Measurements from ENCODE around the gene PCLO. TPM values are rescaled to one million over a fixed set of nuclear protein-coding genes. Genes with fewer than 3 reads are reported as not detected.

PCLO gene
- total RNA-seq, 1 experiment from 2014 or later: not detected

GRCh38 chr7:82742163-82742562 lies 420.5 kb downstream of the PCLO start:
- no peaks in the 10 kb centered on the region for H3K36me3 ChIP-seq (ENCODE audit: insufficient read depth, low read length)
- H3K9me3 ChIP-seq (ENCODE audit: low read length): peaks cover 25% of the 10 kb centered on the region
- H3K4me1 ChIP-seq (ENCODE audit: low read length): no peaks in the 10 kb centered on the region
- no peak overlapping the region for H2AFZ ChIP-seq (ENCODE audit: low read length)
- H3K27ac ChIP-seq (ENCODE audit: low read length): no peak overlapping the region
- no peak overlapping the region for H3K4me2 ChIP-seq (ENCODE audit: low read depth, low read length, poor library complexity, severe bottlenecking)
- H3K9me2 ChIP-seq (replicated peaks; ENCODE audit: insufficient read depth, low read length): no peaks in the 10 kb centered on the region
- H3K79me2 ChIP-seq (ENCODE audit: low read length): no peaks in the 10 kb centered on the region
- no peak overlapping the region for H3K9ac ChIP-seq (ENCODE audit: low read length)
- H4K20me1 ChIP-seq (ENCODE audit: insufficient read depth, low read depth, low read length): no peaks in the 10 kb centered on the region
- no peak for DNase-seq
- H3K4me3 ChIP-seq (ENCODE audit: low read length): no peak overlapping the region
- H3K27me3 ChIP-seq (ENCODE audit: low read length): no peaks in the 10 kb centered on the region

- no peaks in the 10 kb centered on the region for H3K36me3 ChIP-seq (ENCODE audit: insufficient read depth, low read length)
- H3K4me3 ChIP-seq (ENCODE audit: low read length): no peak overlapping the region
- no peaks in the 10 kb centered on the region for H3K79me2 ChIP-seq (ENCODE audit: low read length)
- no peak overlapping the region for H2AFZ ChIP-seq (ENCODE audit: low read length)
- H3K9ac ChIP-seq (ENCODE audit: low read length): no peak overlapping the region
- no peaks in the 10 kb centered on the region for H3K27me3 ChIP-seq (ENCODE audit: low read length)
- H3K4me2 ChIP-seq (ENCODE audit: low read depth, low read length, poor library complexity, severe bottlenecking): no peak overlapping the region
- no peaks in the 10 kb centered on the region for H4K20me1 ChIP-seq (ENCODE audit: insufficient read depth, low read depth, low read length)
- H3K27ac ChIP-seq (ENCODE audit: low read length): no peak overlapping the region
- H3K9me3 ChIP-seq (ENCODE audit: low read length): peaks cover 29% of the 10 kb centered on the region
- DNase-seq: no peak
- no peaks in the 10 kb centered on the region for H3K4me1 ChIP-seq (ENCODE audit: low read length)
- no peaks in the 10 kb centered on the region for H3K9me2 ChIP-seq (replicated peaks; ENCODE audit: insufficient read depth, low read length)
Measured at GRCh38 chr7:82741493-82741892, 421.2 kb downstream of the PCLO start.

GRCh38 chr7:82740246-82740848 lies 422.3 kb downstream of the PCLO start:
- Histone ChIP-seq H3K9ac (ENCODE audit: low read length) (no peak overlapping the region), H3K4me1 (ENCODE audit: low read length) (no peaks in the 10 kb centered on the region), H3K27ac (ENCODE audit: low read length) (no peak overlapping the region), H3K4me2 (ENCODE audit: low read depth, low read length, poor library complexity, severe bottlenecking) (no peak overlapping the region), H3K9me2 (replicated peaks; ENCODE audit: insufficient read depth, low read length) (no peaks in the 10 kb centered on the region), H3K4me3 (ENCODE audit: low read length) (no peak overlapping the region), H3K36me3 (ENCODE audit: insufficient read depth, low read length) (no peaks in the 10 kb centered on the region), H2AFZ (ENCODE audit: low read length) (no peak overlapping the region), H3K27me3 (ENCODE audit: low read length) (no peaks in the 10 kb centered on the region), H4K20me1 (ENCODE audit: insufficient read depth, low read depth, low read length) (no peaks in the 10 kb centered on the region), H3K79me2 (ENCODE audit: low read length) (no peaks in the 10 kb centered on the region), H3K9me3 (ENCODE audit: low read length) (peaks cover 31% of the 10 kb centered on the region)
- DNase-seq: peak; percentile 50

DNA sequence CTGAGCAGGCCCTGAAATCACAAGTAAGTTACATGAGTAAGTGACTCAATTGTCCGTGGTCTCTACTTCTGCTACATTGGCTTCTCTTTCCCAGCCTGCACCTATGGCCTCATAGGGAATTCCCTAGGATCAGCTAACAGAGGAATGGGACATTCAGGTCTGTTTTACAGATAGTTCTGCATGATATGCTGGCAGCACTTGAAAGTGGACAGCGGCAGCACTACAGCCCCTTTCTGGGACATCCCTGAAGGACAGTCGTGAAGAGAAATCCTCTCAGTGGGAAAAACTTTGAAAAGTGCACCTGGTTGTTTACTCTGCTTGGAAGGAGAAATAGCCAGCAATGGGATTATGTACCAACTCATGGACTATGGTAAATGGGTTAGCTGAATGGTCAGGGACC lies 426.1 kb downstream of the PCLO start:
- Histone ChIP-seq H3K4me3 (ENCODE audit: low read length) (no peak overlapping the region), H3K9ac (ENCODE audit: low read length) (no peak overlapping the region), H3K79me2 (ENCODE audit: low read length) (no peaks in the 10 kb centered on the region), H3K9me2 (replicated peaks; ENCODE audit: insufficient read depth, low read length) (no peaks in the 10 kb centered on the region), H3K27ac (ENCODE audit: low read length) (no peak overlapping the region), H4K20me1 (ENCODE audit: insufficient read depth, low read depth, low read length) (no peaks in the 10 kb centered on the region), H3K9me3 (ENCODE audit: low read length) (peaks cover 19% of the 10 kb centered on the region), H3K4me2 (ENCODE audit: low read depth, low read length, poor library complexity, severe bottlenecking) (no peak overlapping the region), H2AFZ (ENCODE audit: low read length) (no peak overlapping the region), H3K4me1 (ENCODE audit: low read length) (no peaks in the 10 kb centered on the region), H3K27me3 (ENCODE audit: low read length) (no peaks in the 10 kb centered on the region), H3K36me3 (ENCODE audit: insufficient read depth, low read length) (no peaks in the 10 kb centered on the region)
- no peak for DNase-seq

- Histone ChIP-seq H3K79me2 (ENCODE audit: low read length) (no peaks in the 10 kb centered on the region), H3K9ac (ENCODE audit: low read length) (no peak overlapping the region), H3K9me3 (ENCODE audit: low read length) (peaks cover 16% of the 10 kb centered on the region), H3K4me3 (ENCODE audit: low read length) (no peak overlapping the region), H3K4me1 (ENCODE audit: low read length) (no peaks in the 10 kb centered on the region), H3K27me3 (ENCODE audit: low read length) (no peaks in the 10 kb centered on the region), H3K27ac (ENCODE audit: low read length) (no peak overlapping the region), H3K4me2 (ENCODE audit: low read depth, low read length, poor library complexity, severe bottlenecking) (no peak overlapping the region), H2AFZ (ENCODE audit: low read length) (no peak overlapping the region), H3K9me2 (replicated peaks; ENCODE audit: insufficient read depth, low read length) (no peaks in the 10 kb centered on the region), H3K36me3 (ENCODE audit: insufficient read depth, low read length) (no peaks in the 10 kb centered on the region), H4K20me1 (ENCODE audit: insufficient read depth, low read depth, low read length) (no peaks in the 10 kb centered on the region)
- no peak for DNase-seq
Measured at GRCh38 chr7:82732677-82733076, 430.0 kb downstream of the PCLO start.

- Histone ChIP-seq H3K9ac (ENCODE audit: low read length) (no peak overlapping the region), H3K9me3 (ENCODE audit: low read length) (no peaks in the 10 kb centered on the region), H4K20me1 (ENCODE audit: insufficient read depth, low read depth, low read length) (no peaks in the 10 kb centered on the region), H3K27ac (ENCODE audit: low read length) (no peak overlapping the region), H3K4me3 (ENCODE audit: low read length) (no peak overlapping the region), H3K79me2 (ENCODE audit: low read length) (no peaks in the 10 kb centered on the region), H3K9me2 (replicated peaks; ENCODE audit: insufficient read depth, low read length) (no peaks in the 10 kb centered on the region), H3K27me3 (ENCODE audit: low read length) (no peaks in the 10 kb centered on the region), H3K36me3 (ENCODE audit: insufficient read depth, low read length) (no peaks in the 10 kb centered on the region), H3K4me1 (ENCODE audit: low read length) (no peaks in the 10 kb centered on the region), H3K4me2 (ENCODE audit: low read depth, low read length, poor library complexity, severe bottlenecking) (no peak overlapping the region), H2AFZ (ENCODE audit: low read length) (no peak overlapping the region)
- DNase-seq: peak; percentile 68
Measured at GRCh38 chr7:82729172-82730030, 433.3 kb downstream of the PCLO start.

GRCh38 chr7:82726038-82726800 lies 436.5 kb downstream of the PCLO start:
- Histone ChIP-seq H3K4me1 (ENCODE audit: low read length) (no peaks in the 10 kb centered on the region), H3K4me3 (ENCODE audit: low read length) (no peak overlapping the region), H3K9ac (ENCODE audit: low read length) (no peak overlapping the region), H3K4me2 (ENCODE audit: low read depth, low read length, poor library complexity, severe bottlenecking) (no peak overlapping the region), H4K20me1 (ENCODE audit: insufficient read depth, low read depth, low read length) (no peaks in the 10 kb centered on the region), H3K9me2 (replicated peaks; ENCODE audit: insufficient read depth, low read length) (no peaks in the 10 kb centered on the region), H3K79me2 (ENCODE audit: low read length) (no peaks in the 10 kb centered on the region), H3K27ac (ENCODE audit: low read length) (no peak overlapping the region), H3K9me3 (ENCODE audit: low read length) (no peaks in the 10 kb centered on the region), H3K36me3 (ENCODE audit: insufficient read depth, low read length) (no peaks in the 10 kb centered on the region), H2AFZ (ENCODE audit: low read length) (no peak overlapping the region; the same call in 1 of the 2 replicates), H3K27me3 (ENCODE audit: low read length) (no peaks in the 10 kb centered on the region)
- DNase-seq: no peak

DNA sequence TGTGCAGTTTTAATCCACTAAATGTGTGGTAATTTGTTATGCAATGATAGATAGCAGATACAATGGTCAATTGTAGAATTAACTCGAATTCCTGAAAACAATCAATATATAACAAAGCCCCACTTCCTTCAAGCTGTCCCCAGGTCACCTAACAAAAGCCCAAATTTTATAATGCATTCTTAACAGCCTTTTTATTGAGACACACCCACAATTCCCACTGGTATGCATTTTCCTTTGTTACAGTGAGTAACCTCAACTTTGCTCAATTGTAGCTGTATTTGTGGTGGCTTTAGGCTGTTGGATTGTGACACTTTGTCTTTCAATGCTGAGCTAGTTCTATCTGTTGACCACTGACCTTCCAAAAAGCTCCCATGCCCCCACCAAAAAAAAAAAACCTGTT lies 439.3 kb downstream of the PCLO start:
- Histone ChIP-seq H2AFZ (ENCODE audit: low read length) (no peak overlapping the region), H3K9me3 (ENCODE audit: low read length) (peaks cover 4% of the 10 kb centered on the region; the same call in 1 of the 2 replicates), H3K4me2 (ENCODE audit: low read depth, low read length, poor library complexity, severe bottlenecking) (no peak overlapping the region), H4K20me1 (ENCODE audit: insufficient read depth, low read depth, low read length) (no peaks in the 10 kb centered on the region), H3K79me2 (ENCODE audit: low read length) (no peaks in the 10 kb centered on the region), H3K9me2 (replicated peaks; ENCODE audit: insufficient read depth, low read length) (no peaks in the 10 kb centered on the region), H3K36me3 (ENCODE audit: insufficient read depth, low read length) (no peaks in the 10 kb centered on the region), H3K4me3 (ENCODE audit: low read length) (no peak overlapping the region), H3K27me3 (ENCODE audit: low read length) (no peaks in the 10 kb centered on the region), H3K9ac (ENCODE audit: low read length) (no peak overlapping the region), H3K27ac (ENCODE audit: low read length) (no peak overlapping the region), H3K4me1 (ENCODE audit: low read length) (no peaks in the 10 kb centered on the region)
- DNase-seq: no peak
